Astrocyte of the spinal cord (primary cell): Measurements from ENCODE around the gene HOATZ.

ENCODE experiments used
- DNase-seq: peaks from one replicate; pipeline ENCODE4 v3.0.0; 2011; ENCODE audit warnings: low read depth, low spot score
- H3K4me3 ChIP-seq: 2 replicates; pipeline ENCODE4 v1.5.1; 2011; ENCODE audit warnings: low read depth, mild to moderate bottlenecking, low read length, moderate library complexity
- CTCF ChIP-seq: IDR thresholded peaks from 2 replicates; pipeline ENCODE4 v1.5.1; 2012; ENCODE audit warnings: low read depth, mild to moderate bottlenecking, low read length, inconsistent platforms
- in situ Hi-C: cut with HindIII; loops from 2 replicates; pipeline ENCODE4 v1.10.0; 2017; ENCODE audit warnings: low sequenced_read_pairs

The HOATZ gene

GRCh38 chr11:111569476-111569875 lies 54.9 kb downstream of the HOATZ start:
- in situ Hi-C loops, result no loop called here
- H3K4me3 ChIP-seq, result no peak overlapping the region
- DNase-seq, result no peak
- TF ChIP-seq CTCF, result no peak

- in situ Hi-C loops, result no loop called here
- no peak for DNase-seq
- TF ChIP-seq CTCF, result no peak
- H3K4me3 ChIP-seq, result no peak overlapping the region
These were observed 56.2 kb downstream of the HOATZ start for GRCh38 chr11:111570796-111571195.

- DNase-seq, result no peak
- H3K4me3 ChIP-seq, result no peak overlapping the region
- TF ChIP-seq CTCF, result no peak
- in situ Hi-C loops, result no loop called here
These were observed 57.4 kb downstream of the HOATZ start for GRCh38 chr11:111571829-111572501.

- DNase-seq, result no peak
- TF ChIP-seq CTCF, result no peak
- in situ Hi-C loops, result no loop called here
- no peak overlapping the region for H3K4me3 ChIP-seq
These were observed 58.0 kb downstream of the HOATZ start for GRCh38 chr11:111572581-111572980.

GRCh38 chr11:111573821-111574249 lies 59.3 kb downstream of the HOATZ start:
- no peak for TF ChIP-seq CTCF
- DNase-seq, result no peak
- in situ Hi-C loops, result no loop called here
- H3K4me3 ChIP-seq, result no peak overlapping the region

- no peak for TF ChIP-seq CTCF
- no peak overlapping the region for H3K4me3 ChIP-seq
- in situ Hi-C loops, result no loop called here
These were observed 60.0 kb downstream of the HOATZ start for GRCh38 chr11:111574373-111575225.

More at GRCh38 chr11:111574373-111575225, 60.0 kb downstream of the HOATZ start:
- DNase-seq, result no peak
